H1 (cell line): ENCODE measurements around the gene ZDHHC3. TPM values are rescaled to one million over a fixed set of nuclear protein-coding genes. Genes with fewer than 3 reads are reported as not detected.

Experiments
- CTCF ChIA-PET: fragments of 300-600 bp; sonication (Branson Sonifier 250); formaldehyde crosslinking; loops from one replicate; lab custom pipeline; 2021; ENCODE audit not compliant: partially characterized antibody; lab: Charles Lee
- POLR2A ChIA-PET: fragments of 300-600 bp; sonication (Branson Sonifier 250); formaldehyde crosslinking; loops from one replicate; lab custom pipeline; 2021; ENCODE audit warnings: inconsistent platforms; ENCODE audit not compliant: partially characterized antibody; lab: Charles Lee
- DNase-seq, 2 experiments: peaks; one replicate each; pipeline versions ENCODE4 v3.0.0 to v3.0.0-alpha.2; 2010 to 2022; ENCODE audit warnings: low spot score in 2 of 2, low read depth in 1 of 2, mixed read lengths in 1 of 2
- FAIRE-seq: peaks from 2 replicates; lab custom pipeline; 2011; peaks lifted over from hg19 to GRCh38; lab: Jason Lieb, UNC
- H2AFZ ChIP-seq: 2 replicates; pipeline ENCODE4 v1.8.1; 2012; ENCODE audit warnings: low read length, inconsistent platforms
- H2AK5ac ChIP-seq: 2 replicates; pipeline ENCODE4 v1.6.1; 2013; ENCODE audit warnings: low read depth, low read length
- H2BK120ac ChIP-seq: replicated peaks from 2 replicates; pipeline ENCODE3; 2013; ENCODE audit warnings: low read depth, low read length, inconsistent platforms
- H2BK12ac ChIP-seq: 2 replicates; pipeline ENCODE4 v1.6.1; 2013; ENCODE audit warnings: low read depth, low read length
- H2BK15ac ChIP-seq: 2 replicates; pipeline ENCODE4 v1.6.1; 2013; ENCODE audit warnings: low read length
- H2BK20ac ChIP-seq: 2 replicates; pipeline ENCODE4 v1.6.1; 2013; ENCODE audit warnings: low read length
- H2BK5ac ChIP-seq: 2 replicates; pipeline ENCODE4 v1.6.1; 2013; ENCODE audit warnings: low read depth, low read length
- H3K14ac ChIP-seq: 2 replicates; pipeline ENCODE4 v1.6.1; 2013; ENCODE audit warnings: inconsistent platforms; ENCODE audit not compliant: insufficient read length
- H3K18ac ChIP-seq: 2 replicates; pipeline ENCODE4 v1.6.1; 2013; ENCODE audit warnings: low read length; ENCODE audit errors: extremely low read depth
- H3K23ac ChIP-seq: 2 replicates; pipeline ENCODE4 v1.6.1; 2013; ENCODE audit warnings: inconsistent platforms; ENCODE audit not compliant: insufficient read length
- H3K23me2 ChIP-seq: 2 replicates; pipeline ENCODE4 v1.6.1; 2013; ENCODE audit warnings: low read depth, low read length
- H3K27ac ChIP-seq: 2 replicates; pipeline ENCODE4 v1.6.1; 2011; ENCODE audit warnings: low read depth, low read length, inconsistent platforms
- H3K27me3 ChIP-seq, 4 experiments: replicated peaks in 1 of 4; 1 replicate in 1 of 4; 2 replicates in 3 of 4; pipeline versions ENCODE4 v1.6.1 to v1.8.1; 2011 to 2013; ENCODE audit warnings: low read length in 3 of 4, mild to moderate bottlenecking in 3 of 4, inconsistent platforms in 2 of 4, mixed read lengths in 2 of 4, moderate library complexity in 1 of 4; ENCODE audit not compliant: control insufficient read depth in 3 of 4, insufficient read depth in 3 of 4; ENCODE audit errors: extremely low read depth in 1 of 4
- H3K36me3 ChIP-seq, 4 experiments: 2 replicates each; pipeline versions ENCODE4 v1.6.1 to v1.8.1; 2011 to 2013; ENCODE audit warnings: mild to moderate bottlenecking in 4 of 4, low read length in 3 of 4, moderate library complexity in 2 of 4, control low read depth in 1 of 4, inconsistent platforms in 1 of 4; ENCODE audit not compliant: insufficient read depth in 4 of 4, control insufficient read depth in 2 of 4
- H3K4ac ChIP-seq: replicated peaks from 2 replicates; pipeline ENCODE3; 2013; ENCODE audit warnings: low read length, low read depth, mixed read lengths, inconsistent platforms; ENCODE audit not compliant: insufficient read length
- H3K4me1 ChIP-seq, 4 experiments: replicated peaks in 1 of 4; 1 replicate in 1 of 4; 2 replicates in 3 of 4; pipeline versions ENCODE4 v1.6.1 to v1.8.1; 2011 to 2013; ENCODE audit warnings: low read length in 3 of 4, inconsistent platforms in 2 of 4, mixed read lengths in 1 of 4; ENCODE audit not compliant: insufficient read depth in 4 of 4, control insufficient read depth in 3 of 4
- H3K4me2 ChIP-seq, 2 experiments: 2 replicates each; pipeline versions ENCODE4 v1.6.1 to v1.8.1; 2011 to 2013; ENCODE audit warnings: low read depth in 2 of 2, low read length in 2 of 2, control low read depth in 1 of 2, inconsistent platforms in 1 of 2, mild to moderate bottlenecking in 1 of 2; ENCODE audit not compliant: insufficient read depth in 1 of 2
- H3K4me3 ChIP-seq, 4 experiments: fragments of 200-600, 300-600 bp in 1 of 4; sonication (generic), shearing (Covaris generic), sonication (Bioruptor Twin) in 1 of 4; 2 replicates each; pipeline versions ENCODE4 v1.5.1 to v1.8.1; 2011 to 2016; ENCODE audit warnings: low read length in 4 of 4, low read depth in 3 of 4, control low read depth in 2 of 4, inconsistent platforms in 2 of 4, mild to moderate bottlenecking in 2 of 4, mixed read lengths in 1 of 4, moderate library complexity in 1 of 4; ENCODE audit not compliant: insufficient read depth in 2 of 4; ENCODE audit errors: extremely low read depth in 1 of 4
- H3K56ac ChIP-seq: replicated peaks from 2 replicates; pipeline ENCODE3; 2013; ENCODE audit warnings: low read depth, mild to moderate bottlenecking, mixed read lengths, low read length, inconsistent platforms; ENCODE audit not compliant: insufficient read length
- H3K79me1 ChIP-seq: 2 replicates; pipeline ENCODE4 v1.6.1; 2013; ENCODE audit warnings: low read depth, low read length, control low read depth
- H3K79me2 ChIP-seq, 2 experiments: 2 replicates each; pipeline versions ENCODE4 v1.6.1 to v1.8.1; 2012 to 2013; ENCODE audit warnings: low read length in 2 of 2, mild to moderate bottlenecking in 2 of 2, inconsistent platforms in 1 of 2; ENCODE audit not compliant: insufficient read depth in 2 of 2, control insufficient read depth in 1 of 2
- H3K9ac ChIP-seq, 4 experiments: replicated peaks in 1 of 4; 1 replicate in 1 of 4; 2 replicates in 3 of 4; pipeline versions ENCODE4 v1.6.1 to v1.8.1; 2011 to 2013; ENCODE audit warnings: low read depth in 3 of 4, low read length in 3 of 4, control low read depth in 2 of 4, mild to moderate bottlenecking in 2 of 4, moderate library complexity in 2 of 4, inconsistent platforms in 1 of 4; ENCODE audit errors: extremely low read depth in 1 of 4
- H3K9me3 ChIP-seq, 2 experiments: 2 replicates each; pipeline versions ENCODE4 v1.6.1 to v1.8.1; 2012 to 2013; ENCODE audit warnings: mild to moderate bottlenecking in 2 of 2, moderate library complexity in 2 of 2, control low read depth in 1 of 2, inconsistent platforms in 1 of 2, low read depth in 1 of 2, low read length in 1 of 2, mixed read lengths in 1 of 2; ENCODE audit not compliant: insufficient read depth in 2 of 2
- H4K20me1 ChIP-seq, 2 experiments: replicated peaks in 1 of 2; 2 replicates each; pipeline versions ENCODE3 to v1.8.1; 2011 to 2013; ENCODE audit warnings: inconsistent platforms in 2 of 2, low read length in 2 of 2, mild to moderate bottlenecking in 1 of 2; ENCODE audit not compliant: insufficient read depth in 2 of 2, control insufficient read depth in 1 of 2
- H4K5ac ChIP-seq: 2 replicates; pipeline ENCODE4 v1.6.1; 2013; ENCODE audit warnings: low read length, low read depth, mixed read lengths, inconsistent platforms; ENCODE audit not compliant: insufficient read length
- H4K8ac ChIP-seq: 2 replicates; pipeline ENCODE4 v1.8.0; 2013; ENCODE audit warnings: mild to moderate bottlenecking, moderate library complexity, low read length, inconsistent platforms; ENCODE audit not compliant: insufficient read depth; ENCODE audit errors: extremely low read depth
- H4K91ac ChIP-seq: replicated peaks from 2 replicates; pipeline ENCODE3; 2013; ENCODE audit warnings: low read length, mixed read lengths, inconsistent platforms; ENCODE audit not compliant: insufficient read length
- ASH2L ChIP-seq: fragments of 200-600, 300-600 bp; sonication (generic); IDR thresholded peaks from one replicate; pipeline ENCODE4 v1.7.1; 2017; ENCODE audit warnings: low read length
- BCL11A ChIP-seq, 2 experiments: IDR thresholded peaks; one replicate each; pipeline ENCODE4 v1.6.1; 2011; ENCODE audit warnings: low read depth in 2 of 2, low read length in 2 of 2, mild to moderate bottlenecking in 2 of 2
- CTCF ChIP-seq, 3 experiments: IDR thresholded peaks; 1 replicate in 2 of 3; 2 replicates in 1 of 3; pipeline versions ENCODE4 v1.5.1 to v1.6.1; 2011; ENCODE audit warnings: low read length in 3 of 3, mild to moderate bottlenecking in 3 of 3, inconsistent platforms in 2 of 3, low read depth in 1 of 3, moderate library complexity in 1 of 3; ENCODE audit not compliant: insufficient read depth in 1 of 3; ENCODE audit errors: control extremely low read depth in 1 of 3
- KDM4A ChIP-seq: IDR thresholded peaks from one replicate; pipeline ENCODE4 v1.7.1; 2012; ENCODE audit warnings: low read depth, mild to moderate bottlenecking, moderate library complexity, low read length, inconsistent platforms; ENCODE audit not compliant: severe bottlenecking
- MAFK ChIP-seq: IDR thresholded peaks from 2 replicates; pipeline ENCODE4 v1.6.1; 2012; ENCODE audit warnings: low read depth, mild to moderate bottlenecking, improper control_type of control experiment, low read length
- NRF1 ChIP-seq: IDR thresholded peaks from 2 replicates; pipeline ENCODE4 v1.6.1; 2011; ENCODE audit warnings: mild to moderate bottlenecking, low read depth, low read length, improper control_type of control experiment
- PHF8 ChIP-seq: fragments of 200-600 bp; sonication (generic); conservative IDR thresholded peaks from 2 replicates; pipeline ENCODE4 v1.7.1; 2012; ENCODE audit warnings: low read depth, mild to moderate bottlenecking, inconsistent platforms, low read length, moderate library complexity
- SIRT6 ChIP-seq: IDR thresholded peaks from one replicate; pipeline ENCODE4 v1.7.1; 2012; ENCODE audit warnings: low read length, inconsistent platforms
- SRF ChIP-seq: IDR thresholded peaks from 2 replicates; pipeline ENCODE4 v1.6.1; 2011; ENCODE audit warnings: mild to moderate bottlenecking, low read depth, low read length, moderate library complexity
- TAF1 ChIP-seq: IDR thresholded peaks from 2 replicates; pipeline ENCODE4 v1.6.1; 2011; ENCODE audit warnings: mild to moderate bottlenecking, low read depth, low read length
- TBP ChIP-seq: IDR thresholded peaks from 2 replicates; pipeline ENCODE4 v1.6.1; 2011; ENCODE audit warnings: low read depth, low read length, improper control_type of control experiment
- WGBS, 2 experiments: shearing (Covaris generic) in 1 of 2; methylation state at CpG; one replicate each; pipeline versions ENCODE4 v1.1.6 to v1.1.7; 2013 to 2015; ENCODE audit warnings: low lambda C conversion rate in 2 of 2, mixed read lengths in 2 of 2, inconsistent platforms in 1 of 2, low coverage in 1 of 2, missing lambda C conversion rate in 1 of 2; ENCODE audit not compliant: insufficient replicate concordance in 2 of 2, insufficient coverage in 1 of 2, insufficient read length in 1 of 2; ENCODE audit errors: extremely low coverage in 1 of 2, missing lambda C conversion rate in 1 of 2; 5-methylcytosine and 5-hydroxymethylcytosine counted together
- polyA plus RNA-seq, 7 experiments: library from polyadenylated mRNA; depleted of rRNA in 3 of 7; stranded (reverse) in 5 of 7; unstranded in 2 of 7; fragments of >200 nt in 5 of 7; fragments of 200-250 nt in 2 of 7; gene quantifications; 1 replicate in 5 of 7; 2 replicates in 1 of 7; 4 replicates in 1 of 7; pipeline versions ENCODE4 v1.2.1 to v1.2.3, GENCODE V29; 2011 to 2013; ENCODE audit warnings: missing spikeins in 2 of 7, mixed read lengths in 2 of 7
- total RNA-seq: library from RNA; stranded (reverse); fragmentation: NEBNext Ultra II Directional; extraction: Animal tissue kit (Norgen Biotek cat#: 25700); gene quantifications from 2 replicates; pipeline ENCODE4 v1.2.1, GENCODE V29; 2021

ZDHHC3 gene
- total and polyA plus RNA-seq, 2 of the 8 experiments (the other 6 are each of a cell fraction or from before 2014, with no cell fraction given), result 77.4 to 88.7 TPM

- Histone ChIP-seq H4K91ac (no peak overlapping the region), H2BK20ac (no peak overlapping the region), H3K36me3 (no peaks in the 10 kb centered on the region), H3K9me3 (no peaks in the 10 kb centered on the region), H3K27ac (no peak overlapping the region), H4K20me1 (no peaks in the 10 kb centered on the region), H2BK12ac (no peak overlapping the region), H3K23ac (no peak overlapping the region), H3K79me1 (no peaks in the 10 kb centered on the region), H3K4me1 (peaks cover 0 to 2% (median 0%) of the 10 kb centered on the region in 4 experiments; a peak in 1 of 7 replicates), H3K18ac (no peak overlapping the region), H2AK5ac (no peak overlapping the region), H3K9ac (no peak overlapping the region), H3K14ac (no peak overlapping the region), H4K5ac (no peak overlapping the region), H3K4me3 (no peak overlapping the region), H2BK120ac (no peak overlapping the region), H3K4me2 (no peak overlapping the region), H2BK15ac (no peak overlapping the region), H2BK5ac (no peak overlapping the region), H3K4ac (no peak overlapping the region), H3K23me2 (no peaks in the 10 kb centered on the region), H3K27me3 (no peaks in the 10 kb centered on the region), H4K8ac (no peak overlapping the region), H3K79me2 (no peaks in the 10 kb centered on the region), H3K56ac (no peak overlapping the region), H2AFZ (no peak overlapping the region)
- FAIRE-seq, result no peak
- ChIA-PET CTCF (interaction anchor here (0.7 to 6.3 kb wide), 14 partner anchors 11 to 382 kb away, joined by 3 to 69 read pairs (median 6); partner anchors contain the start of gene TGM4), POLR2A (interaction anchor here (0.8 to 2.1 kb wide), 2 partner anchors 18 to 61 kb away, joined by 3 to 8 read pairs; no protein-coding TSS in a partner anchor)
- WGBS, 2 experiments, result 86% methylated on average over 8 of the region's 8 CpGs; no CpG with 5 or more reads in 1 of the 2 experiments
- DNase-seq, result no peak
- no peak for TF ChIP-seq PHF8
- no peak for TF ChIP-seq ASH2L
- TF ChIP-seq KDM4A, result no peak
- TF ChIP-seq SIRT6, result no peak
- no peak for TF ChIP-seq TBP
- no peak for TF ChIP-seq SRF
- no peak for TF ChIP-seq TAF1
- peak; percentile 4 to 19 (median 15); a peak in 3 of 4 replicates for TF ChIP-seq CTCF (IDR thresholded peaks at IDR 0.05; ENCODE audit: control extremely low read depth in 1 of 3, insufficient read depth in 1 of 3, low read depth in 1 of 3, low read length in 3 of 3)
- TF ChIP-seq NRF1, result no peak
- TF ChIP-seq BCL11A (IDR thresholded peaks at IDR 0.05; ENCODE audit: low read depth in 2 of 2, low read length in 2 of 2), result no peak
- no peak for TF ChIP-seq MAFK
Observed at GRCh38 chr3:44915702-44916438, 60.1 kb downstream of the ZDHHC3 start.
